ENCODE data around the gene TRIP12. TPM values are rescaled to one million over a fixed set of nuclear protein-coding genes. Genes with fewer than 3 reads are reported as not detected.

Gene TRIP12
- total RNA-seq, 1 donor from 2014 or later = 164 TPM

- ATAC-seq (ENCODE audit: poor library complexity) (peak; percentile 40), DNase-seq (no peak)
- intact Hi-C loops (cut with DNase I) = no loop called here
These were observed 36.8 kb downstream of the TRIP12 start for GRCh38 chr2:229884775-229885699.

GRCh38 chr2:229882583-229882982, 39.2 kb downstream of the TRIP12 start:
- no peak for ATAC-seq (ENCODE audit: poor library complexity)
- intact Hi-C loops (cut with DNase I) = no loop called here
- DNase-seq = no peak

DNA sequence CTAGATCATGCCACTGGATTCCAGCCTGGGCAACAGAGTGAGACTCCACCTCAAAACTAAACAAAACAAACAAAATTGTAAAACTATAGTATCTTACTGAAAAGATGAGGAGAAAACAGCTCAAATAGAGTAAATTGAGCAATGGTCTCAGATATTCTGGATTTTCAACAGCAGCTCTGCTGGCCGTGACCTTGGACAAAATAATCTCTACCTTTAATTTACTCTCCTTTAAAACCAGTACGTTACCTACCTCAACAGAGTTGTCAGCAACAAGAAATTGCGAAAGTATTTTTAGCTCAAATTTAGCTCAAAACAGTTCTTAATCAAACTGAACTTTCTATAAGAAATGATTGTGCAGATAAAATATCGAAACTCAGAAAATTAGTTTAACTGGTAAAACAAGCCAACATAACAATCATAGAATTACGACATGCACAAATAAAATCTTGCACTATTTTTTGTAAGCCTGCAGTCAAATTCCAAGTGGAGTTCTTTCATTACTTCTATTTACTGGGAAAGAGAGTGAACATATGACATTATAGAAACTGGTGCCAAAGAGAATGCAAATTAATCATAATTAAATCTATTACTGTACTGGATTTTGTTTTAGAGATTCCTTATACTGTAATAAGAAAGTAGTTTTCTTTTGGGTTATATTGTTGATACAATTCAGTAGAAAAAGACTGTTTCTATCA, 40.8 kb downstream of the TRIP12 start:
- intact Hi-C loops (cut with DNase I) = no loop called here
- no peak for DNase-seq
- no peak for ATAC-seq (ENCODE audit: poor library complexity)

DNA sequence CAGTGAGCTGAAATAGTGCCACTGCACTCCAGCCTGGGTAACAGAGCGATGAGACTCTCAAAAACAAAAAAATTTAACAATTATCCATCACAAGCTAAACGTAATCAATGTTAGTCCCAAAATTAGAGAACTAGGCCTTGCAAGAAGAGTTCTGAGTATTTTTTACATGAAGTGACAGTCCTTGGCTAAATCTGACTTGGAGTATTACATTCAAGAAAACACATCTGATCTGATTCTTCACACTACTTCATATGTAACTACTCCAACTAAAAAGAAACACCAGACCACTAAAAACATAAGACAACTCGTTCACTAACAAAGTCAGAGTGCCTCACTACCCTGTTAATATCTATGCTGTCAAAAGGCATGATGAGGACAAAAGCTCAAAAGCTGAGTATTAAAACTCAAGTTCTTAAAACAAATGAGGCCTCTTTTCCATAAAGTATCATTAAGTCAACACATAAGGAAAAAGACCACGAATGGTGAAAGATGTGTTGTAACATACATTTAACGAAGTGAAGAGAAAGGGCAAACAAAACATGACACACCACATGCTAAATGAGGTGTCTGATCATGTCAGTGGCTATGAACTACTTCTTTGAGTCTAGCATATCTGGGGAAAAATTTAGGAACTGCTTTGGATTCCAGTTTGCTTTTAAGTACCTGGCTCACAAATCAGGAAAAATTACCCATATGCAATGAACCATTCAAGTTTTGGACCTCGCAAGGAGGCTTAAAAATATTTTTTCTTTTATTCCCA, 42.4 kb downstream of the TRIP12 start:
- ATAC-seq (ENCODE audit: poor library complexity) = no peak
- intact Hi-C loops (cut with DNase I) = no loop called here

DNA sequence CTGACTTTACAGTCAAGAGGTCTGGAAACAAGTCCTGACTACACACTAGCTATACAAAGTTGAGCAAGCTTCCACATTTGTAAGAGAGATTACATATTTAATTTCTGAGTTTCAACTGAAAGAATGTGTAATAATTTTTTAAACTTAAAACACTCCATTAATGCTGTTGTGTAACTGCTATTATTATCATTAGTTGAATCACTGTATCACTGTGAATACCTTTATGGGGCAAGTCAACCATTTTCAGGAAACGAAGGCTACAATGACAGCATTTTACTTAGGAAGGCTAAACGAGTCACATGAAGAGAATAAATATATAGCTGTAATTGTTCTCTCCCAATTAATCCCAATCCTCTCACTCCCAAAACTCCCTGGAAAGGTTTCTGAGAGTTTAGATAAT, 46.3 kb downstream of the TRIP12 start:
- DNase-seq (no peak), ATAC-seq (ENCODE audit: poor library complexity) (no peak)
- intact Hi-C loops (cut with DNase I) = no loop called here

More for the DNA sequence above, 42.4 kb downstream of the TRIP12 start:
- DNase-seq = no peak

DNA sequence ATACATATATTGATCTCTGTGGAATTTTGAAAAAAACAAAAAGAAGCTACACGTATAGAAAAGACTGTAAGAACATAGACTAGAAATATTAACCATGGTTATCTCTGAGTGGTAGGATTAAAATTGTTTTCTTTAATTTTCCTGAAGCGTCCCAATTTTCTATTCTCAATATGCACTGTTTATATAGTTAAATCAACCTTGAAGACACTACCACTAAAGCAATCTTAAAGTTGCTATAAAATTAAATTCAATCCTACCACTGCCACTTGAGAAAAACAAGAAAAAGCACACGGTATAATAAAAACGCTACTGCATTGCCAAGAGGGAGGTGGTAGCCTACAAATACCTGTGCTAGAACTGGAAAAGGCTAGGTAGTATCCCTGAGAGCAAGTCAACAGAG, 47.2 kb downstream of the TRIP12 start:
- ATAC-seq (ENCODE audit: poor library complexity) (no peak), DNase-seq (no peak)
- intact Hi-C loops (cut with DNase I) = no loop called here

- ATAC-seq (ENCODE audit: poor library complexity) (no peak), DNase-seq (no peak)
- intact Hi-C loops (cut with DNase I) = no loop called here
These were observed 48.7 kb downstream of the TRIP12 start for GRCh38 chr2:229873123-229873581.

DNA sequence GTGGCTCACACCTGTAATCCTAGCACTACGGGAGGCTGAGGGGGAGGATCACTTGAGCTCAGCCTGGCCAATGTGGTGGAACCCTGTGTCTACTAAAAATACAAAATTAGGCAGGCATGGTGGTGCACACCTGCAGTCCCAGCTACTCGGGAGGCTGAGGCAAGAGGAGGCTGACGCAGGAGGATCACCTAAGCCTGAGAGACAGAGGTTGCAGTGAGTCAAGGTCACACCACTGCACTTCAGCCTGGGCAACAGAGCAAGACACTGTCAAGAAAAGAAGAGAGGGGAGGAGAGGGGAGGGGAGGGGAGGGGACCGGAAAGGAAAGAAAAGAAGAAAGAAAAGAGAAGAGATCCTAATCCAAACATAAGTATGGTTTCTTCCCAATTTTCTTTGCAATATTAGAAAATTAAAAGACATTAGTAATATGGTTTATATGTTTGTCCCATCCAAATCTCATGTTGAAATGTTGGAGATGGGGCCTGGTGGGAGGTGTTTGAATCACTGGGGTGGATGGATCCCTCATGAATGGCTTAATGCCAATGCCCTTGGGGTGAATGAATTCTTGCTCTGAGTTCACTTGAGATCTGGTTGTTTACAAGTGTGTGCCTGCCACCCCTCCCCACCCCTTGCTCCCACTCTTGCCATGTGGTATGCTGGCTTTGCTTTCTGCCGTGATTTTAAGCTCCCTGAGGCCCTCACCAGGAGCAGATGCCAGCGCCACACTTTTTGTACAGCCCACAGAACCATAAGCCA, 50.7 kb downstream of the TRIP12 start:
- ATAC-seq (ENCODE audit: poor library complexity) (no peak), DNase-seq (no peak)
- intact Hi-C loops (cut with DNase I) = no loop called here

DNA sequence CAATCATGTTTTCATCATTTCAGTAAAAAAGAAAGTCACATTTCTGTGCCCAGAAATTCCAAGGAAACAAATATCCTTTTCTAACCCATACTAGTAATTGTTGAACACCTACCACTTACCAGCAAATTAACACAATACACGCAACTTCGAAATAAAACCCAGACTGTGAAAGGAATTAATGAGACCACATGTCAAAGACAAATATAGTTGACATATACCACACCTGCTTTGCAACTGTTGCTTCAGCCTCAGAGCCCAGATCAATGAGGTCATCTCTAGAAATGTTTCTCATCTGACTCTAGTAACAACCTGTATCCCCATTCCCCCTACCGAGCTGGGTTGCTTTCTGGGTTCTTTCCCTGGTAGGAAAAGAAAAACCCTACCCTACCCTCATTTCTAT, 52.6 kb downstream of the TRIP12 start:
- no peak for ATAC-seq (ENCODE audit: poor library complexity)

GRCh38 chr2:229868794-229869193, 53.0 kb downstream of the TRIP12 start:
- intact Hi-C loops (cut with DNase I) = no loop called here
- ATAC-seq (ENCODE audit: poor library complexity) (no peak), DNase-seq (no peak)

More for the DNA sequence above, 52.6 kb downstream of the TRIP12 start:
- no peak for DNase-seq
- intact Hi-C loops (cut with DNase I) = no loop called here

- DNase-seq (no peak), ATAC-seq (ENCODE audit: poor library complexity) (no peak)
- intact Hi-C loops (cut with DNase I) = no loop called here
These were observed 56.8 kb downstream of the TRIP12 start for GRCh38 chr2:229865033-229865432.

DNA sequence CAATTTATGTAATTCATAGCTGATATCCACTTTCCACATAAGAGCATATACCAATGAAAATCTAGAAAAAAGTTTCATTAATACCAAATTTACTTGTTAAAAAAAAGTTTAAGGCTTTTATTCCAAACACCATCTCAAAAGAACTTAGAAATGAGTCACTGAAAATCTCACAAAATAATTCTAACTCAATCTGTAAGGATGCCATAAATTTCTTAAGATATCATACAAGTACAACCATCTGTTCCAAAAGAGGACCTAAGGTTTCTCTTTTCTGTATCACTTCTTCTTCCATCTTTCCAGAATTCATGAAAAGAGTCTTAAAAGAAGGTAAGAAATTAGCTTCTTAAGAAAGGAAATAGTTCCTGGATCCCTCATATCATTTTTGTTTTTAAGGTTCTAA, 60.4 kb downstream of the TRIP12 start:
- no peak for ATAC-seq (ENCODE audit: poor library complexity)

DNA sequence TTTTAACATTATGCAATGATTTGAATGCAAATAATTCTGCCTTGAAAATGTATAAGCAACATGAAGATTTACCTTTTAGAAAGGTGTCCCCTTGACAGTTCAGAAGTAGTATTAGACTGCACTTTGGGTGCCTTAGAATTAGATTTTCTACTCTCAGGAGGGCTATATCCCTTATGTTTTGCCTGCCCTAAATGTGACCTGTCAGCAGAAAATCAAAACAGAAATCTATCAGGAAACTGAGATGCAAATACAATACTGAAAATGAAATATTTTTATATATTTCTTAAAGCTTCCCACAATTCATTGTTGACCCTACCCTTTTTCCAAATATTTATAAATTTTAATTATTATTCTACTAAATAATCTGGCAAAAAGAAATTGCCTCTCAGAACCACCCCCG, 61.5 kb downstream of the TRIP12 start:
- intact Hi-C loops (cut with DNase I) = no loop called here
- DNase-seq = no peak
- ATAC-seq (ENCODE audit: poor library complexity) = no peak

More for the DNA sequence above, 60.4 kb downstream of the TRIP12 start:
- intact Hi-C loops (cut with DNase I) = no loop called here
- DNase-seq = no peak

GRCh38 chr2:229858351-229858750, 63.5 kb downstream of the TRIP12 start:
- DNase-seq = no peak
- intact Hi-C loops (cut with DNase I) = no loop called here
- no peak for ATAC-seq (ENCODE audit: poor library complexity)

DNA sequence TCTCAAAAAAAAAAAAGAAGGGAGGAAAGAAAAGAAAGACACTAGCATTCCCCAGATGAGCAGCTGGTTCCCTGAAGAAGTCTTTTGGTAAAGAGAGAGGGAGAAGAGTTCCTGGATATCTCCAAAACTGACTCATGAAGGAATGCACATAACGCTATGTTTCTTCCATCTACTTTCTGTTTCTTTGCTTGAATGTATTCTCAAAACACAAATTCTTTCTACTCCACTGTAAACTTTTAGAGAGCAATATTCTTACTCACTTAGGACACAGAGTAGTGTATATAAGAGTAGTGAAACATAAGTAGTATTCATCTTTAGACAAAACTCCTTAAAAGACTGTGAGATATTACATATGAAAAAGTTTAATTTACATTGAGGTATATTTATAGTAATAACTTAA, 64.2 kb downstream of the TRIP12 start:
- ATAC-seq (ENCODE audit: poor library complexity) = no peak
- no peak for DNase-seq
- intact Hi-C loops (cut with DNase I) = no loop called here

- ATAC-seq (ENCODE audit: poor library complexity) (no peak), DNase-seq (no peak)
- intact Hi-C loops (cut with DNase I) = no loop called here
These were observed 65.4 kb downstream of the TRIP12 start for GRCh38 chr2:229856413-229856812.

- DNase-seq = no peak
- ATAC-seq (ENCODE audit: poor library complexity) = no peak
- intact Hi-C loops (cut with DNase I) = no loop called here
These were observed 66.7 kb downstream of the TRIP12 start for GRCh38 chr2:229855116-229855515.

DNA sequence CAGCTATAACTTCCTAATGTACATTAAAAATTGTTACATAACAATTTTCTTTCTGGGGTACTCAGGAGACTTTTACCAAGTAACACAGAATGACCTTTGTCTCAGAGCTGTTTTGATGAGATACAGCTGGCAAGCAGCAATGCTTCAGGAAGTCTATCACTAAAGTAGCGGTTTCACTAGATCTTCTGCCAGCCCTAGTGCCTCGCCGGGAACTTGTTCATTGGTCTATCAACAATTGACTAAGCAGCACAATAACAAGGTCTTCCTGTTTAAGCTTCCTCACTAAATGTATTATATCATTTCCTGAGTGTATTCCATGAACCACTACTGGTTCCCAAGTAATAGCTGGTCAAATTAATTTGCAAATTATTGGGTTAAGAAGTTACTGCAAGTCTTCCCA, 69.2 kb downstream of the TRIP12 start:
- peak; percentile 79 for ATAC-seq (ENCODE audit: poor library complexity)
- peak; percentile 54 for DNase-seq
- intact Hi-C loops (cut with DNase I) = no loop called here

GRCh38 chr2:229851870-229852269, 69.9 kb downstream of the TRIP12 start:
- intact Hi-C loops (cut with DNase I) = no loop called here

More at GRCh38 chr2:229851870-229852269, 69.9 kb downstream of the TRIP12 start:
- ATAC-seq (ENCODE audit: poor library complexity) = no peak
- no peak for DNase-seq
